Suprapubic skin (tissue), 4 donors: ENCODE measurements around the gene GJD2. TPM values are rescaled to one million over a fixed set of nuclear protein-coding genes. Genes with fewer than 3 reads are reported as not detected.

Experiments used
- DNase-seq, 2 donors: peaks; one replicate each; pipeline ENCODE4 v3.0.0-alpha.2; 2019; ENCODE audit warnings: low spot score in 2 of 2
- H3K27ac ChIP-seq: fragments of 200-600 bp; sonication (generic); one replicate; pipeline ENCODE4 v1.5.1; 2019
- H3K27me3 ChIP-seq: fragments of 200-600 bp; sonication (generic); one replicate; pipeline ENCODE4 v1.5.1; 2019
- H3K36me3 ChIP-seq: fragments of 200-600 bp; sonication (generic); one replicate; pipeline ENCODE4 v1.5.1; 2019
- H3K4me1 ChIP-seq: fragments of 200-600 bp; sonication (generic); one replicate; pipeline ENCODE4 v1.5.1; 2019
- H3K4me3 ChIP-seq: fragments of 200-600 bp; sonication (generic); one replicate; pipeline ENCODE4 v1.5.1; 2019; ENCODE audit warnings: mild to moderate bottlenecking
- H3K9me3 ChIP-seq: fragments of 200-600 bp; sonication (generic); one replicate; pipeline ENCODE4 v1.5.1; 2019
- EP300 ChIP-seq: sonication (generic); formaldehyde crosslinking; IDR thresholded peaks from one replicate; pipeline ENCODE4 v1.6.1; 2017; ENCODE audit warnings: antibody characterized with exemption
- POLR2A ChIP-seq, 2 donors: fragments of 450-650 bp; IDR thresholded peaks; one replicate each; pipeline ENCODE4 v1.6.1; 2017; ENCODE audit warnings: antibody characterized with exemption in 2 of 2, mild to moderate bottlenecking in 2 of 2, moderate library complexity in 2 of 2
- POLR2AphosphoS5 ChIP-seq, 3 donors: sonication (generic); formaldehyde crosslinking; IDR thresholded peaks; one replicate each; pipeline ENCODE4 v1.6.1; 2017; ENCODE audit warnings: antibody characterized with exemption in 3 of 3
- WGBS: methylation state at CpG from one replicate; pipeline ENCODE4 v1.1.5; 2018; 5-methylcytosine and 5-hydroxymethylcytosine counted together
- total RNA-seq, 4 donors: library from RNA; depleted of rRNA; stranded (reverse); fragments of >200 nt; gene quantifications; one replicate each; pipeline ENCODE4 v1.1.0, GENCODE V29; 2016
- TF ChIP-seq, protein P1 (sequence below), 2 donors: fragments of 200-600 bp in 1 of 2; fragments of 450-650 bp in 1 of 2; sonication (generic) in 1 of 2; IDR thresholded peaks; one replicate each; pipeline ENCODE4 v1.5.1; 2016 to 2019; ENCODE audit warnings: antibody characterized with exemption in 2 of 2, mild to moderate bottlenecking in 1 of 2, moderate library complexity in 1 of 2

The GJD2 gene
- total RNA-seq, 4 donors from 2014 or later = 0.24 TPM; not detected in 3

DNA sequence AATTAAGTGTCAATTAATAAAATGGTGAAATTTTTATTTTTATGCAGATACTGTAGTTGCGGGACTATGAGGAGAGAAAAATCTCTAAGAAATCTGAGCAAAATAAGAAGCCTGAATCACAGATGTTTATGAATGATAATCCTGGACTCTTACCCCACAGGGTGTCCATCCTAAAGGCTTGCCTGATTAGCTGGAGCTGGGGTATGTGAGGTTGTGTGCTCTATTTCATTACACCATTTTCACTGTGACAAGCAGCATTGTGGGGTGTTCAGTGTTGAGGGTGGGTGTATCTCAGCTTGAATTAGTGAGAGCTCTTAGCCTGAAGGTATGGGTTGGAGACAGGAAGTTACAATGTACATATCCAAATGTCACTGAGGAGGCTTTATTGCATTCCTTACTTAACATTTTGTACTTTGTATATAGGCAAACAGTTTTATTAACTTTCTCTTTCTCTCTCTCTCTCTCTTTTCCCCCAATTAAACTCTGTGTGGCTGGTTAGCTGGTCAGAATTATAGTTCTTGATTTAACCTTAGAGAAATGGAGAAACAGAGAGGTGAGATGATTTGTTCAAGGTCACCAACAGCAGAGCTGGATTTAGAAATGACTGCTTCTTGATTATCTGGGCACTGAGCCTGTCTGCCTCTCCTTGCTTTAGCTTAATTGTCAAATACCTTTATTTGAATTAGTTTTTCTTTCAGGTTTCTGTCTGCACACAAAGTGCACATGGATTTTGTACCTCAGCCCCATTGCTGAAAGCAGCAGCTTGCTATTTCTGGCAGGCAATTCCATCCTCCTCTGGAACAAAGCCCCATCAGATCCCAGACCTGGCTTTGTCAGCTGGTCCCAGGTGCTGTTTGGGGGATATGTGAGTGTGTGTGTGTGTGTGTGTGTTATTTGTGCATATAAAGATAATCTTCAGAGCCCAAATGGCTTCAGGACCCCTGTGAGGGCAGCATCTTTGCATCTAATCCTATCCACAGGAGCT lies 35.8 kb downstream of the GJD2 start:
- TF ChIP-seq POLR2A (IDR thresholded peaks at IDR 0.05) (no peak), POLR2AphosphoS5 (IDR thresholded peaks at IDR 0.05) (no peak), EP300 (no peak)
- TF ChIP-seq, protein P1, sequence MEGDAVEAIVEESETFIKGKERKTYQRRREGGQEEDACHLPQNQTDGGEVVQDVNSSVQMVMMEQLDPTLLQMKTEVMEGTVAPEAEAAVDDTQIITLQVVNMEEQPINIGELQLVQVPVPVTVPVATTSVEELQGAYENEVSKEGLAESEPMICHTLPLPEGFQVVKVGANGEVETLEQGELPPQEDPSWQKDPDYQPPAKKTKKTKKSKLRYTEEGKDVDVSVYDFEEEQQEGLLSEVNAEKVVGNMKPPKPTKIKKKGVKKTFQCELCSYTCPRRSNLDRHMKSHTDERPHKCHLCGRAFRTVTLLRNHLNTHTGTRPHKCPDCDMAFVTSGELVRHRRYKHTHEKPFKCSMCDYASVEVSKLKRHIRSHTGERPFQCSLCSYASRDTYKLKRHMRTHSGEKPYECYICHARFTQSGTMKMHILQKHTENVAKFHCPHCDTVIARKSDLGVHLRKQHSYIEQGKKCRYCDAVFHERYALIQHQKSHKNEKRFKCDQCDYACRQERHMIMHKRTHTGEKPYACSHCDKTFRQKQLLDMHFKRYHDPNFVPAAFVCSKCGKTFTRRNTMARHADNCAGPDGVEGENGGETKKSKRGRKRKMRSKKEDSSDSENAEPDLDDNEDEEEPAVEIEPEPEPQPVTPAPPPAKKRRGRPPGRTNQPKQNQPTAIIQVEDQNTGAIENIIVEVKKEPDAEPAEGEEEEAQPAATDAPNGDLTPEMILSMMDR (IDR thresholded peaks at IDR 0.05) = no peak
- Histone ChIP-seq H3K27me3 (peaks cover 9% of the 10 kb centered on the region), H3K27ac (no peak overlapping the region), H3K36me3 (no peaks in the 10 kb centered on the region), H3K4me3 (no peak overlapping the region), H3K4me1 (peaks cover 11% of the 10 kb centered on the region), H3K9me3 (no peaks in the 10 kb centered on the region)
- WGBS = 89% methylated on average over 1 of the region's 1 CpG
- no peak for DNase-seq

GRCh38 chr15:34717729-34718128 lies 37.1 kb downstream of the GJD2 start:
- 78% methylated on average over 2 of the region's 2 CpGs for WGBS
- Histone ChIP-seq H3K4me1 (peaks cover 11% of the 10 kb centered on the region), H3K27ac (no peak overlapping the region), H3K4me3 (no peak overlapping the region), H3K27me3 (peaks cover 12% of the 10 kb centered on the region), H3K9me3 (no peaks in the 10 kb centered on the region), H3K36me3 (no peaks in the 10 kb centered on the region)
- no peak for DNase-seq
- TF ChIP-seq POLR2AphosphoS5 (IDR thresholded peaks at IDR 0.05) (no peak), EP300 (no peak)
- TF ChIP-seq, protein P1 (IDR thresholded peaks at IDR 0.05) = no peak

DNA sequence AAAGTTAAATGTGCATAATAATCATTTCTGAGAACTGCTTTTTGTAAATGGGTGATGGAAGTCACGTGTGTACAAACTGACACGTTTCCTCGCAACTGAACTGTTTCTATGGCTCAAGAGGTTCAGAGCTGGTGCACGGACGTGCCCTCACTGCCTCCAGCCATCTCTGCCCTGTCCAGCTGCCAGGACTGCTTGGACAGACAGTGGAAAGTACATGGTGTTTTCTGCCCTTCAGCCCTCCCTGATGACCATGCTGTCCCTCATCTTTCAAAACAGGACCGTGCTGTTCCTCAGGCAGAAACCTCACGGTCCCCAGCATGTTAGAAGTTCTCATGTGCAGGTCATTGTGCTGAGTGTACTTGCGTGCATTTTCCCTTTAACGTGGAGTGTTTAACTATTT lies 38.7 kb downstream of the GJD2 start:
- no peak for DNase-seq
- TF ChIP-seq, protein P1 (IDR thresholded peaks at IDR 0.05) = no peak
- TF ChIP-seq POLR2AphosphoS5 (IDR thresholded peaks at IDR 0.05) (no peak), POLR2A (IDR thresholded peaks at IDR 0.05) (no peak), EP300 (no peak)
- H3K9me3 ChIP-seq = no peaks in the 10 kb centered on the region
- peaks cover 12% of the 10 kb centered on the region for H3K27me3 ChIP-seq
- H3K36me3 ChIP-seq = no peaks in the 10 kb centered on the region
- H3K4me1 ChIP-seq = no peaks in the 10 kb centered on the region
- 66% methylated on average over 9 of the region's 9 CpGs for WGBS
- H3K27ac ChIP-seq = no peak overlapping the region
- H3K4me3 ChIP-seq = no peak overlapping the region

DNA sequence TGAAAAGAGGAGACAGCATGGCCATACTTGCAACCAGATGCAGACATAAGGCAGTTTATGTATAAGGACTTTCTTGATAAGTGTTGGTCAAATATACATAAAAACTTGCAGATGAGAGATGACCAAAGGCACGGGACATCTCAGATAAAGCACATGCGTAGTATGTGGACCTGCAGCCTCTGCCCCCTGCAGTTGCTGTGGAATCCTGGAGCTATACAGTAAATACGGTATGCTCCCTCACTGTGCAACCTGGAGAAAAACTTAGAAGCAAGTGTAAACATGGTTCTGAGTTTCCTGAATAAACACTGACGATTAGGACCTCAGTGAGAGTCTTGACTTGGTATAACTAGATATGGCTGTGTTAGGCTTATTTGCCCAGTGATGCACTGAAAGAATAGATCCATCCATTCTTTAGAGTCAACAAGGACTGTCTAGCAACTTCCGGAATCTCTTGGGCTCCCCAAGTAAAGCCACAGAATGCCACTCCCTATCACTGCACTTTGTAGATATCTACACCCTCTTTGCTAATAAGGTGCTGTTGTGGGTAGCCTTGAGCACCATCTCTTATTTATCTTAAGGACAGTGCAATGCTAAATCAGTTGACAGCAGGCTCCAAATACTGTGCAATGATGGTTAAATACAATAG lies 40.2 kb downstream of the GJD2 start:
- Histone ChIP-seq H3K4me3 (no peak overlapping the region), H3K9me3 (no peaks in the 10 kb centered on the region), H3K27me3 (peaks cover 12% of the 10 kb centered on the region), H3K4me1 (no peaks in the 10 kb centered on the region), H3K27ac (no peak overlapping the region), H3K36me3 (no peaks in the 10 kb centered on the region)
- WGBS = 70% methylated on average over 5 of the region's 5 CpGs
- no peak for TF ChIP-seq POLR2A (IDR thresholded peaks at IDR 0.05)
- TF ChIP-seq POLR2AphosphoS5 (IDR thresholded peaks at IDR 0.05) = no peak
- TF ChIP-seq, protein P1 (IDR thresholded peaks at IDR 0.05) = no peak
- no peak for TF ChIP-seq EP300
- no peak for DNase-seq

- Histone ChIP-seq H3K36me3 (no peaks in the 10 kb centered on the region), H3K27ac (no peak overlapping the region), H3K4me1 (no peaks in the 10 kb centered on the region), H3K4me3 (no peak overlapping the region), H3K27me3 (peaks cover 12% of the 10 kb centered on the region), H3K9me3 (no peaks in the 10 kb centered on the region)
- no peak for DNase-seq
- TF ChIP-seq EP300 (no peak), POLR2AphosphoS5 (IDR thresholded peaks at IDR 0.05) (no peak), POLR2A (IDR thresholded peaks at IDR 0.05) (no peak)
- TF ChIP-seq, protein P1 (IDR thresholded peaks at IDR 0.05) = no peak
- WGBS = 91% methylated on average over 1 of the region's 1 CpG
These were observed 41.2 kb downstream of the GJD2 start for GRCh38 chr15:34713635-34714034.
